Suppressor macrophage treated with lipopolysaccharide for 4 hours (primary cell): ENCODE results near the gene JUND.
A peak's percentile ranks its signal among the peaks of the same experiment; 100 is the strongest.
"Not testable (repeated sequence)": the region's sequence is repeated elsewhere in the genome, so short reads cannot be mapped to it uniquely, and the experiment has no call there.

Source experiments
- DNase-seq: peaks from one replicate; pipeline ENCODE4 v3.0.0-alpha.2; 2020

JUND gene

GRCh38 chr19:18281082-18282020 lies at the start of gene JUND:
JUND (minus strand) TSS chr19:18281622; CDS start chr19:18281484, 138 bp downstream.
- peak; percentile 99 for DNase-seq

- DNase-seq: no peak
Observed at GRCh38 chr19:18330868-18331267, 49.4 kb upstream of the JUND start.

- DNase-seq: no peak
Observed at GRCh38 chr19:18329035-18329376, 47.6 kb upstream of the JUND start.

- peak; percentile 97 for DNase-seq
Observed at GRCh38 chr19:18328340-18329034, 47.1 kb upstream of the JUND start.

- no peak for DNase-seq
Observed at GRCh38 chr19:18326772-18327171, 45.4 kb upstream of the JUND start.

GRCh38 chr19:18324373-18324731 lies 42.9 kb upstream of the JUND start:
- DNase-seq: not testable (repeated sequence)

- DNase-seq: peak; percentile 99
Observed at GRCh38 chr19:18322759-18323460, 41.5 kb upstream of the JUND start, which contains the start of gene LSM4. LSM4 (minus strand) TSS chr19:18323076; CDS start chr19:18323020, 56 bp downstream.

GRCh38 chr19:18322318-18322758 lies 40.9 kb upstream of the JUND start:
- peak; percentile 56 for DNase-seq

GRCh38 chr19:18321734-18322102 lies 40.3 kb upstream of the JUND start:
- peak; percentile 35 for DNase-seq

GRCh38 chr19:18320865-18321733 lies 39.7 kb upstream of the JUND start:
- DNase-seq: peak; percentile 51

GRCh38 chr19:18319591-18320135 lies 38.2 kb upstream of the JUND start:
- no peak for DNase-seq

GRCh38 chr19:18317961-18318800 lies 36.8 kb upstream of the JUND start:
- DNase-seq: no peak

- DNase-seq: no peak
Observed at GRCh38 chr19:18313398-18313797, 32.0 kb upstream of the JUND start.

GRCh38 chr19:18312092-18312534 lies 30.7 kb upstream of the JUND start:
- no peak for DNase-seq

GRCh38 chr19:18311502-18312091 lies 30.2 kb upstream of the JUND start:
- no peak for DNase-seq

- DNase-seq: no peak
Observed at GRCh38 chr19:18310966-18311365, 29.5 kb upstream of the JUND start.

- no peak for DNase-seq
Observed at GRCh38 chr19:18310118-18310909, 28.9 kb upstream of the JUND start.

GRCh38 chr19:18309525-18310064 lies 28.2 kb upstream of the JUND start:
- DNase-seq: no peak

GRCh38 chr19:18308948-18309325 lies 27.5 kb upstream of the JUND start:
- DNase-seq: no peak
